Stimulated activated CD8-positive, alpha-beta memory T cell treated with anti-CD3 and anti-CD28 coated beads, Interleukin-12 subunit alpha, Interleukin-12 subunit beta, amount 100 ng/mL, for 24 hours (primary cell): ENCODE data around the gene GUCD1.

Experiments used
- DNase-seq: peaks from one replicate; pipeline ENCODE4 v3.0.0-alpha.2; 2020; ENCODE audit errors: extremely low read depth

Gene GUCD1

GRCh38 chr22:24590596-24591173 lies 35.7 kb upstream of the GUCD1 start:
- DNase-seq: no peak

DNA sequence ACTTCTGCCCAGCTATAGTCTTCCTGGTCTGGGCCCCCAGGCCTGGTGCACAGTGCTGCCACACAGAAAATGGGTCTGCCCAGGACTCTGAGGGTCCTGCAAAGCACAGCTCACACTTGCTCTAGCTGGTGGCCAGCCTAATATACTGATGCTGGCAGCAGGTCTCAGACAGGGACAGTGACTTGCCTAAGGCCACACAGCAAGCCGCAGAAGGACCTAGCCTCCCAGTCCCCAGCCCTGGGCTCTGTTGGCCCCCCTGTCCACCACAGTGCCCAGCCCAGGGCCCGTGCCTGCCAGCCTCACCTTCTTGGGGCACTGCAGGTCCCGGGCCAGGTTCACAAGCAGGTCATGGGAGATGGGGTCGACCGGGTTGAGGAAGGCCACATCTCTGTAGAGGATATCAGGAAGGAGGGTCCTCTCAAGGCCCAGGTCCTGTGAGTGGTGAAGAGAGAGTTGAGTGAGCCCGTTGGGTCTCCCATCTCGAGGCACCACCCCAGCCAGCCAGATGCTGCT lies 34.6 kb upstream of the GUCD1 start:
- no peak for DNase-seq

DNA sequence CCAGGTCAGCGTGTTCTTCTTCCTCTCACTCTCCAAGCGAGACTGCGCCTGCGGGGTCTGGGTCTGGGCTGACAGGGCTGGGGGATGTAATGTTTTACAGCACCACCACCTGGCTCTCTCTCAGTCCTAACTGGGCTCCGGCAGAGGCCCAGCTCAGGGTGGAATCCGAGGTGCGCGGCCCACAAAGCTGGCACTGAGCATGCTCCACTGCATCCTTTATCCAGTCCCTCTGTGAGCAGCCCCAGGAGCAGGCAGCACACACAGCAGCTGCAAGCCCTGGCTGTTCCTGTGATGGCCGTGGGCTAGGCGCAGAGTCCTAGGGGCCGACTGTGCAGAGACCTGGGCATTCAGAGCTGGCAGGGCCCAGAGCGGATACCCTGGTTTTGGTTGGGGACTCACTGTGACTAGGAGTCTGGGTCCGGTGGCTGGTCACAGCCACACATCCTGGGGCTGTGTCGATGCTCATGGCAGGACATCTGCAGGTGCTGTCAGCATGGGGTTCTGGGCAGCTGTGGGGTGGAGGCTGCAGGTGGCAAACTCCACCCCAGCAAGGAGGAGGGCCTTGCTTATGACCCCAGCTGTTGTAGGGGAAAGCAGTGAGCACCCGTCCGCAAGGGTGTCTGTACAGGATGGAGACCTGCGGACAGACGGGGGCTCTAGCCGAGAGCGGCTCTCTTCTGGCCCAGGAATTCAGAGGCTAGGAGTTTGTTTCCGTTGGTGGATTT lies 34.0 kb upstream of the GUCD1 start:
- DNase-seq: no peak

GRCh38 chr22:24588381-24588756 lies 33.4 kb upstream of the GUCD1 start:
- DNase-seq: no peak

- DNase-seq: no peak
Measured at GRCh38 chr22:24587948-24588347, 33.0 kb upstream of the GUCD1 start.

DNA sequence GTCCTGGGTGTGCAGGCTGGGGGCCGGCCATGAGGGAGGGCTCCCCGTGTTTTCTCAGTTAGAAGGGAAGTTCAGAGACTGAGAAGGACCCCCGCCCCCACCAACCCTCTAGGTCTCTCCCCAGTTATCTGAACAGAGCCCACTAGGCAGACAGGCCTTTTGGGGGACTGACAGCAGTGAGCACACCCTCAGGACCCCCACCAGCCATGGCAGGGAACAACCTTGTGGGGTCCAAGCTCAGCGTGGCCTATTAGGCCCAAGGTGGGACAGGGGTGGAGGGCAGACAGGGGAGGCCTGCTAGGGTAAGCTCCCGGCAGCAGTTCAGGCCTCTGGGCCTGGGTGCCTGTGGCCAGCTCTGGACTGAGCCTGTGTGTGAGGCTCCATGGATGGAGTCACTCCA lies 32.3 kb upstream of the GUCD1 start:
- no peak for DNase-seq

DNA sequence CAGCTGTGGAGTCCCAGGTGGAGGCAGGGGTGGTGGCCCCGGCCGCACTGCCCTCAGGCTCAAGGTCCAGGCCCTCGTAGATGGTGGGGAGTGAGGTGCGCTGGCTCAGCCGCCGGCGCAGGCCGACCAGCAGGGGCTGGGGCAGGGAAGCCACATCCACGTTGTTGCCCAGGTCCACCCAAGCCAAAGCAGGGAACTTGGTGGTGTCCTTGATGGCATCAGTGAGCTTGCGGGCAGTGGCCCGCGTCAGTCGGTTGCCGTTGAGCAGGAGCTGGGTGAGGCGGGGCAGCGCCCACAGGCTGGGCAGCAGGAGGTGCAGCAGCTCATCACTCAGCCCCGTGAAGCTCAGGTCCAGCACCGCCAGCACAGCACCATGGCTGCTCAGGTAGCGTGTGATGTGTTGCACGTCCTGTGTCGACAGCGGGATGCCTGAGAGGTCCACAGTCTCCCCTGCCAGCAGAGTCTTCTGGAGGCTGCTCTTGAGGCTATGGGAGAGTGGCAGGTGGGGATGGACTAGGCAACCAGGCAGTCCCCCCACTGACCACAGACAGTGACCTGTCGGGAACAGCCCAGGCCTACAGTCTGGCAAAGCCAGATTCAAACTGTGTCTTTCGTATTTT lies 31.1 kb upstream of the GUCD1 start:
- no peak for DNase-seq

DNA sequence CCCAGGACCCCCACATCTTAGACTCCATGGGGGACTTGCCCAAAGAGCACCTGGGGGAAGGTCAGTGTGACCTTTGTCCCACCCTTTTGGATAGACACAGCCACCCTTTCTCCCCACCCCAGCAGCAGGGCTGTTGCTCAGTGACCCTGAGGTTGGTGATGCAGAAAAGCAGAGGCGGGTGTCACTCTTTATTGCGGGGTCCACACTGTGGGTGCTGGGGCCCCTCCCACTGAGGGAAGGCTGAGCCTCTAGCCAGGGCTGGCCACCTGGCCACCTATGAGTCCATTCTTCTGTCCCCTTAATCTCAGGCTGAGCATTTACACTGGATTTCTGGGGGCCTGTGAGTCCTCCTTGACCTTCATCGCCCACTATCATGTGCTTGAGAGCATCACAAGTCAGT lies 30.5 kb upstream of the GUCD1 start:
- DNase-seq: no peak

GRCh38 chr22:24584871-24585411 lies 30.0 kb upstream of the GUCD1 start:
- no peak for DNase-seq

GRCh38 chr22:24584166-24584790 lies 29.3 kb upstream of the GUCD1 start:
- DNase-seq: no peak

DNA sequence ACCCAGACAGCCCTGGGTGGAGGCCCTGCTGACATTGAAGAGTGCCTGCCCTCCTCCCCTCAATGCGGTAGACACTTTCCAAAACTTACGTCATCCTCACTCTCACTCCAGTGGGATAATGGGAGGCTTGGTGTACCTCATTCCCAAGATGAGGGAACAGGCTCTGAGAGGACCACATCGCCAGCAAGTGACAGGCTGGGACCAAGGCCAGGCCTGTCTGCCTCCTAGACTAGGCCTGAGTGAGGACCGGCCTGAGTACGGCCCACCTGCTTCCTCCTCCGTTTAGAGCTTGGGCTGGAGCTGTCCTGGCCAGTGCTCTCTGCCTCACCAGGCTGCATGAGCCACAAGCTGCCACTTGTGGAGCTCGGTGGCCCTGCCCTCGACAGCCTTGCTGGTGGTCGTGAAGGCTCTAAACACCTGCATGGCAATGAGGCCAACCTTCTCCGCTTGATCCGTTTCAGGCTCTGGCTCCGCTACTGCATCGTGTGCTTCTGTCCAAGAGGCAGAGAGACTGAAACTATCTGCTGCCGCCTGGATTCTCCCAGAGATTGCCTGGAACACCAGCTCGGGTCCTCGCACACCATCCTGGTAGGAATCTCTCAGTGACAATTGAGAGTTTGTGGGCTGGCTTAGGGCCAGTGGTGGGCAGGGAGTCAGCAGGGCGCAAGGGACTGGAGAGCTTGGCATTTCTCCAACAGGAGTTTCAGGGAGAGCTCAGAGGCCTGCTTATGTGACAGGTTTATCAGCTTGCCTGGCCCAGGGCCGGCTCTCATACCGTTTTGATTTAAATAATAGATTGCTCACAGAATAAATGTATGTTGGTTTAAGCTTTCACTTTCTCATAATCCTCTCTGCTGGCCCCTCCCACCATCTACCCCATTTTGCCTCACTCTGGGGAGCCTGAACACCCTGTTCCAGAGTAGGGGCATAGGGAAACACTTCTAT lies 28.6 kb upstream of the GUCD1 start:
- DNase-seq: no peak

DNA sequence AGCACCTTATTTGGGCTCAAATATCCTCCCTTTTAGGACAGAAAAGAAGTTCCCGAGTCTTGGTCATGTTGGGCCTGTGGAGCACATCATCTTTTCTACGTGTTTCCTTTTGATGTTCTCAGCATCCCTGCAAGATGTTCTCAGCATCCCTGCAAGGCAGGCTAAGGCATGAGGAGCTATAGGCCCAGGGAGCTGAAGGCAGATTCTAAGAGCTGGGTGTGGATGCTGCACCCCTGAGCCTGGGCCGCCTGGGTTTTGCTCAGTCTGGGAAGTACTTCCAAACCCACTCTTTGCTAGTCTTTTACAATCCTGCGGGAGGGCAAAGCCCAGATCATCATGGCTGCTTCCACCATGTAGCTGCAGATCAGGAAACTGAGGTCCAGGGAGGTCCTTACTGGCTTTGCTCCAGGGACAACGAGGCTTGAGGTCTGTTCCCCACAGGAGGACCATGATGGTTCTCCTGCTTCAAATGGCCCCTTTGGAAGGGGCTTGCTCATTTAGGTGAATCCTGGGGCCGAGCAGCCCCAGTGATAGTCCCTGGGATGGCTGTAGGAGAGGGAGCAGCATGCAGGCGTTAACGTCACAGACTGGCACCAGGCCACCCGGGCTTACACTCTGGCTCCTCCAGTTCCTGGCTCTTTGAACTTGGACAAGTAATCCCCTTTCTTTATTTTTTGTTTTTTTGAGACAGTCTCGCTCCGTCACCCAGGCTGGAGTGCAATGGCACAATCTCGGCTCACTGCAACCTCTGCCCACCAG lies 27.3 kb upstream of the GUCD1 start:
- DNase-seq: no peak

DNA sequence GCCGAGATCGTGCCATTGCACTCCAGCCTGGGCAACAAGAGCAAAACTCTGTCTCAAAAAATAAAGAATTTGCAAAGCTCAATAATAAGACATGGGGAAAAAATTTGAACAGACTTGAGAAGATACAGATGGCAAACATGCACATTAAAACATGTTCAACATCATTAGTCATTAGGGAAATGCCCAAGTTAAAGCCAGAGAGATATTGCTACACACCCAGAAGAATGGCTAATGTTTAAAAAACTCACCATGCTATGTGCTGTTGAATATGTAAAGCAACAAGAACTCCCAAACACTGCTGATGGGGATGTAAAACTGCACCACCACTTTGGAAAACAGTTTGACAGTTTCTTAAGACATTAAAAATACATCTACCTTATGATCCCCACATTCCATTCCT lies 25.3 kb upstream of the GUCD1 start:
- DNase-seq: no peak

DNA sequence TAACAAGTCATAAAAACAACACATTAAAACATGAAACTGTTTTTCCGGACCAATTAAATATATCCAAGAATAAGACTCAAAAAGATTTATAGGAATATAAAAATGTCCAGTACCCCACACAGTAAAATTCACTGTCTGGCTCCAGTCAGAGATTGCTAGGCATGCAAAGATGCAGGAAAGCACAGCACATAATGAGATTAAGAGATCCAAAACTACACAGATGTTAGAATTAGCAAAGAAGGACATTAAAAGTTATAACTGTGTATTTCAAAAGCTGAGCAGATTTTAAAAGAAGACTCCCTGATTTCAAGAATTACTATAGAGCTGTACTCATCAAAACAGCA lies 24.3 kb upstream of the GUCD1 start:
- DNase-seq: no peak

DNA sequence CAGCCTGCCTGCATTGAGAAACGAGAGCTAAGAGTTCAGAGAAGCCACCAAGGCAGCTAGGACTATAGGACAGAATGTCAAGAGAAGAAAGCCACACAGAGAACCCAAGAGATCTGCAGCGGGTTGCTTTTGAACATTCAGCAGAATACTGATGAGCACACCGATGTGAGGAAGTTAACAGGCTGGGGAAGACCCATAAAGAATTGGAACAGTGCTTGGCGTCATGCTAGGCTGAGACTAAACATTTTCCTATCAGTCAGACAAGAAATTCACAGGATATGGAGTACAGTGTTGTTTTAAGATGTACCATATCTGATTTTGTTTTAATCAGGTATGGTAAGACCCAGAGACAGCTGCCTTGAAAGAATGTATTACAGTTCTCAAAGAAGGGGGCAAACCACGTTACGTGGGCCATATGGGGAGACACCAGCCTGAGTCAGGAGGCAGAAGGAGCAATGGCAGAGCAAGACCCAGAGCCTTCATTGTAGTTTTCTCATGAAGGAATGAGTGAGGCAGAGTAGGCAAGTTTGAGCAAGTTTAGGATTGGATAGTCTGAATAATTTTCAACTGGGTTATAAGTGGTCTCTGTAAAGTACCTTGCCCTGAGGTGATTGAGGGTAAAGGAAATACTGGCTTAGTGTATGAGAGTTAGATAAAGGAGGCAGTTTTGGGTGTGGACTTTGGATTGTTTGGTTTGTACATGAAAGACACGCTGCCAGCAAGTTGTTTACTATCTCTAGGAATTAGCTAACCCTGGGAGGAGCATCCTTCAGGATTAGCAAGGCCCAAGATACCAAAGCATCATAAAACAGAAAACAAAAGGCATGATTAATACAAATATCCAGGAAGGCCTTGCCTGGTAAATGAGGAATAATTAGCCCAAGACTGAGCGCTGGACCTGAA lies 23.7 kb upstream of the GUCD1 start:
- DNase-seq: no peak

DNA sequence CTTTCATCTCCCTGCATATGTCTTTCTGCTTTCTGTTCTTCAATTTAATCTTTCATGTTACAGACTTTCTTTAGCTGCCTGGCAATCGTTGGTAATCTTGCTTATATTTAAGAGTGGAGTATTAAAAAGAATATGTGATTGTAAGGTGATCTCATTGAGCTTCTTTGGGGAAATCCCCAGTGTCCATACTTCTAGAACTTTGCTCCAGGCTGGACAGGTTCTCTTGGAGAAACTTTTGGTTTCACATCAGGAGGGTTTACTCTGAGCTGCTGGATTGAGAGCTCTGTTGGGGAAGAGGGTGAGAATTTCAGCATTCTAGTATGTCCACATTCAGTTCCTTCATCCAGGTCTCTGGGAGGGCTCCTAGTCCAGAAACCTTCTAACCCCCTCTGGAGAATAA lies 21.8 kb upstream of the GUCD1 start:
- DNase-seq: no peak

- DNase-seq: no peak
Measured at GRCh38 chr22:24571266-24571665, 16.3 kb upstream of the GUCD1 start.

- DNase-seq: no peak
Measured at GRCh38 chr22:24567668-24568067, 12.7 kb upstream of the GUCD1 start.

GRCh38 chr22:24566899-24567511 lies 12.1 kb upstream of the GUCD1 start:
- no peak for DNase-seq
